HK-2 (cell line): ENCODE results near the gene SYNE4.
"Not testable (repeated sequence)": the region's sequence is repeated elsewhere in the genome, so short reads cannot be mapped to it uniquely, and the experiment has no call there.

Experiments used
- DNase-seq: peaks from one replicate; pipeline ENCODE4 v3.0.0-alpha.2; 2018; ENCODE audit not compliant: unreplicated experiment

The SYNE4 gene

GRCh38 chr19:35990771-35991730 lies 17.6 kb downstream of the SYNE4 start:
- no peak for DNase-seq

- no peak for DNase-seq
These were observed 18.5 kb downstream of the SYNE4 start for GRCh38 chr19:35990156-35990555.

- DNase-seq: no peak
These were observed 19.8 kb downstream of the SYNE4 start for GRCh38 chr19:35988824-35989223.

GRCh38 chr19:35987571-35987896 lies 21.1 kb downstream of the SYNE4 start:
- DNase-seq: no peak

GRCh38 chr19:35986664-35987570 lies 21.7 kb downstream of the SYNE4 start:
- DNase-seq: no peak

- DNase-seq: no peak
These were observed 22.5 kb downstream of the SYNE4 start for GRCh38 chr19:35986111-35986510.

- DNase-seq: no peak
These were observed 25.4 kb downstream of the SYNE4 start for GRCh38 chr19:35983177-35983576.

GRCh38 chr19:35980997-35981396 lies 27.6 kb downstream of the SYNE4 start:
- not testable (repeated sequence) for DNase-seq

- no peak for DNase-seq
These were observed 29.7 kb downstream of the SYNE4 start for GRCh38 chr19:35978832-35979365.

GRCh38 chr19:35978271-35978670 lies 30.3 kb downstream of the SYNE4 start:
- no peak for DNase-seq

GRCh38 chr19:35977446-35978222 lies 31.0 kb downstream of the SYNE4 start:
- DNase-seq: no peak

GRCh38 chr19:35975608-35976214 lies 32.9 kb downstream of the SYNE4 start:
- no peak for DNase-seq

GRCh38 chr19:35973487-35973886 lies 35.1 kb downstream of the SYNE4 start:
- no peak for DNase-seq

GRCh38 chr19:35966771-35967170 lies 41.8 kb downstream of the SYNE4 start:
- no peak for DNase-seq

- DNase-seq: peak; percentile 29
These were observed 45.1 kb downstream of the SYNE4 start for GRCh38 chr19:35963514-35963913.

- DNase-seq: no peak
These were observed 48.1 kb downstream of the SYNE4 start for GRCh38 chr19:35960432-35960972.

GRCh38 chr19:35959968-35960320 lies 48.7 kb downstream of the SYNE4 start:
- no peak for DNase-seq

GRCh38 chr19:35959040-35959967 lies 49.3 kb downstream of the SYNE4 start:
- no peak for DNase-seq

- no peak for DNase-seq
These were observed 50.0 kb downstream of the SYNE4 start for GRCh38 chr19:35958660-35959039.

GRCh38 chr19:35957411-35957810 lies 51.2 kb downstream of the SYNE4 start:
- not testable (repeated sequence) for DNase-seq
